GM19328 (cell line): ENCODE data around the gene TLR6.

Source experiments
- ATAC-seq: cut with Tn5 transposase; IDR thresholded peaks from one replicate; pipeline ENCODE4 v1.9.1; 2021; ENCODE audit warnings: mild to moderate bottlenecking, moderate library complexity; ENCODE audit not compliant: unreplicated experiment

Gene TLR6

GRCh38 chr4:38868059-38868960 is 11.7 kb upstream of the TLR6 start:
- ATAC-seq: peak; percentile 20

DNA sequence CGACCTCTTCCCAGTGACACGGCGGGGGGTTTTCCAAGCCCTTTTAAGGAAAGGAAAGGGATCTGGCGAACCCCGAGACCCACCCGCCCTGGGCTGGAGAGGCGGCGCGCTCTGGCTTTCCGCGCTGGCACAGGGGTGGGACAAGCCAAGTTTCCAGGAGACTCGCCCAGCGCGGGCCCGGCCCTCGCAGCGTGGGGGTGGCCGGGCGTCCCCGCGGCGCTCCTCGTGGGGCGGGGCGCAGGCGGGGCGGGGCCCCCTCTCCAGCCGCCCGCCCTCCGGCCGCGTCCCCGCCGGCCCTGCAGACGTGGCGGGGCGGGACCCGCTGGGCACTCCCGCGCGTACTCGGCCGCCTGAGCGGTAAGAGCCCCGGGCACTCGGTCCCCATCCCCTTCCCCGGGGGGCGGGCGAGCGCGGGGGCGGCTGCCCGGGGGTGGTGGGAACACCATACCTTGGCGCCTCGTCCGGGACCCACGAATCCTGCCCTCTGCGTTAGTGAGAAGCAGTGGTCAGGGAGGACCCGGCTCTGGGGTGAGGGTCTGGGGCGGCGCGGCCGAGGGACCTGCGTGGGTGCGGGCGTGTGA is 11.0 kb upstream of the TLR6 start, which contains the start of gene FAM114A1:
TSS of gene FAM114A1 (plus strand) at position 329 of the 581 bp plus-strand sequence. CDS start 10,273 bp downstream, outside the sequence.
- ATAC-seq: peak; percentile 87

- no peak for ATAC-seq
Observed at GRCh38 chr4:38866973-38867477, 10.4 kb upstream of the TLR6 start.

DNA sequence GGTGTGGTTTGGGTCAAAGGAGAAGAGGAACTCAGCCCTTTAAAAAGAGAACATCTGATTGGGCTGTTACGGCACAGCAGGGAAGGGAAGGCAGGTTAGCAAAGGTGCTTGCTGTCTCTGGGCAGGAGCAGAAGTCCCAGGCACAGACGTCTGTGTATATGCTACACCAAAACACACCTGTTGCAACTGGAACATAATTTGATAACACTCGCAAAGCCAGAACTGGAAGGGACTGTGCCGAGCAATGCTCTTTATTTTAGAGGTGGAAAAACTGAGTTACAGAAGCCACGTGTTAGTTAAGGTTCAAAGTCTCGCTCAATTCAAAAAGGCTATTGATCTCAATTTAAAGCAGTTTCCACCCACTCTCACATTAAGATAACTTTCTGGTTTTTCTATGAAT is 8.8 kb upstream of the TLR6 start:
- ATAC-seq: no peak

DNA sequence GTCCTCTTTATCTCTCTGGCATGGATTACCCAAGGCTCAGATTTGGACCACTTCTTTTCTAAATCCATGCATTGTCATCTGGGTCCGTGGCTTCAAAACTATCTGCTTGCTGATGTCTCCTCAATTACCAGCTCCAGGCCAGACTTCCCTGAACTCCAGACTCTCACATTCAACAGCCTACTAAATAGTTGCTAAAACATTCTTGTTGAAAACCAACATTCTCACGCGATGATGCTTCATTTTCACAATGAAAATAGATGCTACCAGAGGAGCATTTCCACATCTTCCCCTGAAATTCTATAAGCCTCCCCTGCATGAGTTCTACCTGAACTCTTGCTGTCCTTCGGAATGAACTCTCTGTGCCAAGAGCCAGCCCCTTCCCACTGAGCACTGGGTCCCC is 5.2 kb upstream of the TLR6 start:
- ATAC-seq: no peak

DNA sequence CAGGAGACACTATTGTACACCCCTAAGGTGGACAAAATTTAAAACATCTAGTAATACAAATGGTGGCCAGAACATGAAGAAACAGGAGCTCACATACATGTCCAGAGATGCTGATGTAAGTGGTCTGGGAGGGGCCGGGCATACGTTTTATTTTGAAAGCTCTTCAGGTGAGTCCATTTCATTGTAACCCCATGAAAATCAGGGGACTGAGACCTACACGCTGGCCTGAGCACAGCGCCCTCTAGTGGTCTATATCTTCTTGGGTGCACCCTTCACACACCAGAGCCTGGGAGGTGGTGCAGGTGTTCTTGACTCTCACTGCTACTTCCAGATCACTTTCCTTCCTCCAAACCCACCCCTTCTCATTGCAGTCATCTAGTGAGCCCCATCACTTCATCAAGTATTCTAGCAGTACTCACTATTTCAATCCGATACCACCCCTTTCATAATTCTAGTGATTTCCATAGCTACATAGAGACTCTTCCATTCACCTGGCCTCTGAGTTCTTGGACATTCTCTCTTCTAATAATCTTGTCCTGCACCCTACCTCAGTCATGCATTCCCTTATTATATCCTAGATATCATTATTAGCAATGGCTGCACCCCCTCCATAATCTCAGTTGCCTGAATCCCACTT is 4.3 kb upstream of the TLR6 start:
- ATAC-seq: no peak

DNA sequence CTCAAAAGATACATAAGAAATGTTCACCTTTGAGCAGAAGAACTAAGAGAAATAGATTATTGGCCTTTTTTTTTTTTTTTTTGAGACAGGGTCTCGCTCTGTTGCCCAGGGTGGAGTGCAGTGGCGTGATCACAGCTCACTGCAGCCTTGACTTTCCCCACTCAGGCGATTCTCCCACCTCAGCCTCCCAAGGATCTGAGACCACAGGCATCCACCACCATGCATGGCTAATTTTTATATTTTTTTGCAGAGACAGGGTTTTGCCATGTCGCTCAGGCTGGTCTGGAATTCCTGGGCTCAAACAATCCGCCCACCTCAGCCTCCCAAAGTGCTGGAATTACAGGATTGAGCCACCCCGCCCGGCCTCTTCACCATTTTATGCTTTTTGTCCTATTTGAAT is 2.9 kb upstream of the TLR6 start:
- ATAC-seq: no peak

GRCh38 chr4:38858097-38858420 is 1.4 kb upstream of the TLR6 start:
- no peak for ATAC-seq

DNA sequence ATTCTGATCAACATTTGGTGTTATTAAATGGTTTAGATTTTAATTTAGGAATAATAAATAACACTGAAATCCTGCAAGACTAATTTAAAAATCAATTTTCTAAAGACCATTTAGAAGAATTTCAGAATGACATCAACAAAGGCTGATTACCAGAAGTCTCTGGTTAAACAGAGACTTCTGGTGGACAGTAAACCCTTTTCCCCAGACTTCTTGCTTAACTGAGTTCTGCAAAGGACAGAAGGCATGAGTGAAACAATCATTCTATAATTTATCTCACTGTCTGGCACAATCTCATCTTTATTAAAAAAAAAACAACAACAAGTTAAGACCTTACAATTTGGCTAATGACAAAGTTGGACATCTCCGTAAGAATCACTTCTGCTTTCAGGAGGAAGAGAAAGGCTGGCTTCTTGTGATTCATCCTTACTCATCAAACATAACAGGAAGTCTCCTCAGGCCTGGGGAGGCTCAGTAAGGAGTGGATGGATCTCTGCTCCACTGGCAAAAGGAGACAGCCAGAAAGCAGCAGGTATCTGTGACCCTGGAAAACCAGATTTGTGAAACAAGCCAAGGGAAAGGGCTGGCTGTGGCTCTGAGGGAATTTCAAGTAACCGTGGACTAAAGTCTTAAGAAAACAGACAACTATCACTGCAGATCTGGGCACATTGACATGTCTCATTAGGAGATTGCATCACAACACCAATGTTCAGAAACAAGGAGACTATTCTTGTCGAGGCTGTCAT is 908 bp upstream of the TLR6 start:
- no peak for ATAC-seq

DNA sequence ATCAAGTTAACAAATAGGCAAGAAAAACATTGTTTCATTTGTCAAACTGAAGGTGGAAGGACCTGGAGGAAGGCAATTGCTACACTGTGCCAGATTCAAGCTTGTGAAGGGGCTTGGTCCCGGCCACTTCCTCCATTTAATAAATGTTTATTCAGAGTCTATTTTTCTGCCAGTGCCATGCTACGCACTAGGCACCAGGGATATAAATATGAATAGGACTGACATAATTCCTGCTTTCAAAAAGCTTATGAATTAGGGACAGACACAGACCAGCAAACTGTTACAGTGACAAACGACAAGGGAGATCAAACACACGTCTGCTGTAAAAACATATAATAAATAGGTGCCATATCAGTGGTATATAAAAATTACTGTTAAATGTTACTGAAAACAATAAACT is 571 bp downstream of the TLR6 start:
- ATAC-seq: no peak

- no peak for ATAC-seq
Observed at GRCh38 chr4:38855466-38855865, 1.2 kb downstream of the TLR6 start.

DNA sequence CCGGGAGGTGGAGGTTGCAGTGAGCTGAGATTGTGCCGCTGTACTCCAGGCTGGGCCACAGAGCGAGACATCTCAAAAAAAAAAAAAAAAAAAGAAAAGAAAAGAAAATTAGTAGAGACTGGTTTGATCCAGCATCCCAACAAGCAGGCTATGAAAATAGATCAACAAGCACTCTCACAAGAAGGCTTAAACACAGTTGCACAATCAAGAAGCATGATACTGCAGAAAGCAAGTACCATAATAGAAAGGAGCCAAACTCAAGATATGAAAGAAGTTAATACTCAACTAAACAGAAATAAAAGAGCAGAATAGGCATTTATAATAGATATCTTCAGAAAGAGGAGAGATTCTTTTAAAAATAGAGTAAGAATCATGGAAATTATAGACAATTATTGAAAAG is 10.6 kb downstream of the TLR6 start:
- ATAC-seq: no peak

DNA sequence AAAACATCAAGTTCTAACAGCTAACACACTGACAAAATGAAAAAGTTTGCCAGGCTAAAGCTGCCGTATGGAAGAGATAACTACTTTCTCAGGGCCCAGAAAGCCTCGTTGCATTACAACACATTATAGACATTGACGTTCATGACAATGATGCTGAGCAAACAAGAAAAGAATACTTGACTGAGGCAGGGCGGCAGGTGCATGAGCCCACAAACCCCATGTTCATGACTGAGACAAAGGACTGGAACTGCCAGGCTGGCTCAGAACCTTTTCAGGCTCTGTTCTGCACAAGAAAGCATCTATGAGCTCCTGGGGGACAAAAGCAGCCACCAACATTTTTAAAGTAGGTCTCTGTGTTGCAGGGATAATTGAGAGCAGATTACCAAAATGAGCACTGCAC is 13.6 kb downstream of the TLR6 start:
- no peak for ATAC-seq

GRCh38 chr4:38837849-38838248 is 18.8 kb downstream of the TLR6 start:
- no peak for ATAC-seq

GRCh38 chr4:38837334-38837733 is 19.3 kb downstream of the TLR6 start:
- no peak for ATAC-seq

DNA sequence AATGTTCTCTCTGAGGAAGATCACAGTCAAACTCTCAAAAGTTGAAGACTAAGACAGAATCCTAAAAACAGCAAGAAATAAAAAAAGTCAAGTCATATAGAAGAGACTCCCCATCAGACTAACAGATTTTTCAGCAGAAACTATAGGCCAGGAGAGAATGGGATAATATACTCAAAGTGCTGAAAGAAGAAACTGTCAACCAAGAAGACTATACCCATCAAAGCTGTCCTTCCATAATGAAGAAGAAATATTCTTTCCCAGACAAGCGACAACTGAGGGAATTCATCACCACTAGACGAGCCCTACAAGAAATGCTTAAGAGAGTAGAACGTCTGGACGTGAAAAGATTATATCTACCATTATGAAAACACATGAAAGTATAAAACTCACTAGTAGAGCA is 22.0 kb downstream of the TLR6 start:
- no peak for ATAC-seq

DNA sequence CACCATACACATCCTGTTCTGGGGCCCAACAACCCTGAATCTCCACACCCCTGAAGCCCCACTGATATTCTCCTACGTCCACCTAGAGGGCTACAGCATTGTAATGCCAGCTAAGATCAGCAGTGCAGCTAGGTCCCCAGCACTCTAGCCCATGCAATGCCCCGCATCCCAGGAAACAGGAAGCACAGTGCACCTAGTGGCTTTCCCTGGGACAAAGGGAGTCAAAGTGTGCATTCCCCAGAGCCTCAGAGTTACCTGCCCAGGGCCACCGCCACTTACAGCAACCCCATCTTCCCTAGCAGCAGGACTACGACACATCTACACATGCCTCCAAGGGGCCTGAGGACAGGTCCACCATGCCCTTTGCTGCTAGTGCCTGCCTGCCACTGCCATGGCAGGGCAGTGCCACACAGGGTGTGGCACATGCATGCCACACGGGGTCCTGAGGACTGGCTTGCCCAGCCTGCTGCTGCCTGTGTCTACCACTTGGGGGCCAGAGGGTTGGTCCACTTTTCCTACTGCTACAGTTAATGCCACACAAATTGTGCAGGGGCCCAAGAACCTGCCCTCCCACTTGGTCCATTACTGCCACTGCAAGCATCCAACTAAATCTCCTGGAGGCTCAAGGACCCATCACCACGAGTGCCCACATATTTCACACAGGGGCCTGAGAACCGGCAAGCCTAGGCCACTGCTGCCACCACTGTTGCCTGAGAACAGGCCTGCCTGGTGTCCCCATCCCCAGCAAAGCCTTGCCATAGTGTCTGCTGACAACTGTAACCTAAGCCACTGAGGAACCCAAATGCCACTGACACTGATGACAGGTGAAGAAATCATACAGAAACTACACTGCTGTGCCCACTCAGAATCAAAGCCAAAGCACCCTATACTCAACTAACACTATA is 23.7 kb downstream of the TLR6 start:
- no peak for ATAC-seq

- ATAC-seq: no peak
Observed at GRCh38 chr4:38832206-38832605, 24.4 kb downstream of the TLR6 start.

GRCh38 chr4:38831653-38832052 is 25.0 kb downstream of the TLR6 start:
- ATAC-seq: no peak

DNA sequence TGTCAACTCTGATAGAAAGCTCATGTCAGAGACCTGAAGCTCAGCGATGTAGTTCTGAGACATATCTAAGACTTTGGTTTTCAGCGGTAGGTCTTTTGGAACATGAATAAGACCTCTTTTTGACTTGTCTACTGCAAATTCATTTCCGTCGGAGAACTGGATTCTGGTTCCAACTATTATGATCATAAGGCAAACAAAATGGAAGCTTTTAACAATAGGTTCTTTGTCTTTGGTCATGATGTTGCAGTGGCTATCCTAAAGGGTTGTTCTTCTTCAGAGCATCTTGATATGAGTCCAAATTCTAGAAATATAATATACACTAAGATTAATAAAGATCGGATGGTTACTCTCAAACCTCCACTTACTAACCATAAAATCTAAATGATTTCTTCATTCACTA is 27.4 kb downstream of the TLR6 start:
- no peak for ATAC-seq
